SK-N-DZ (cell line): ENCODE measurements around the gene DEFB119. TPM values are rescaled to one million over a fixed set of nuclear protein-coding genes. Genes with fewer than 3 reads are reported as not detected.
"Not testable (repeated sequence)": the region's sequence is repeated elsewhere in the genome, so short reads cannot be mapped to it uniquely, and the experiment has no call there.

ENCODE experiments used
- DNase-seq: peaks from one replicate; pipeline ENCODE4 v3.0.0-alpha.2; 2015; ENCODE audit warnings: low spot score
- polyA plus RNA-seq, 2 experiments: library from polyadenylated mRNA; depleted of rRNA; stranded (reverse); fragments of >200 nt; gene quantifications; 2 replicates each; pipeline ENCODE4 v1.2.3, GENCODE V29; 2014

Gene DEFB119
- not detected in 2 replicates for polyA plus RNA-seq (2014; cell fraction: cytosol; rRNA removed)
- polyA plus RNA-seq (2014; cell fraction: nucleus; rRNA removed), result not detected in 2 replicates

GRCh38 chr20:31390490-31390889 is at the start of gene DEFB119:
Gene DEFB119, minus strand, starts transcription at chr20:31390590. Its CDS starts 107 bp downstream, at chr20:31390483.
- no peak for DNase-seq

GRCh38 chr20:31430568-31431115 is 40.3 kb upstream of the DEFB119 start:
- no peak for DNase-seq

- not testable (repeated sequence) for DNase-seq
Observed at GRCh38 chr20:31427576-31427975, 37.2 kb upstream of the DEFB119 start.

GRCh38 chr20:31426891-31427551 is 36.6 kb upstream of the DEFB119 start:
- not testable (repeated sequence) for DNase-seq

- no peak for DNase-seq
Observed at GRCh38 chr20:31425797-31426196, 35.4 kb upstream of the DEFB119 start.

GRCh38 chr20:31418307-31418706 is 27.9 kb upstream of the DEFB119 start:
- no peak for DNase-seq

GRCh38 chr20:31415653-31416052 is 25.3 kb upstream of the DEFB119 start:
- DNase-seq, result no peak

GRCh38 chr20:31414381-31414780 is 24.0 kb upstream of the DEFB119 start:
- DNase-seq, result no peak

GRCh38 chr20:31410011-31410410 is 19.6 kb upstream of the DEFB119 start:
- no peak for DNase-seq

- DNase-seq, result no peak
Observed at GRCh38 chr20:31406115-31406514, 15.7 kb upstream of the DEFB119 start, which contains the start of gene DEFB121. Gene DEFB121, minus strand, starts transcription at chr20:31406215. Its CDS starts 63 bp downstream, at chr20:31406152.

- no peak for DNase-seq
Observed at GRCh38 chr20:31403886-31404285, 13.5 kb upstream of the DEFB119 start.

- no peak for DNase-seq
Observed at GRCh38 chr20:31394900-31395299, 4.5 kb upstream of the DEFB119 start.

GRCh38 chr20:31392836-31393235 is 2.4 kb upstream of the DEFB119 start:
- DNase-seq, result no peak

GRCh38 chr20:31374346-31374745 is 16.0 kb downstream of the DEFB119 start:
- no peak for DNase-seq

- no peak for DNase-seq
Observed at GRCh38 chr20:31368301-31368700, 22.1 kb downstream of the DEFB119 start, which contains the start of gene DEFB118. Gene DEFB118, plus strand, starts transcription at chr20:31368601. Its CDS starts 50 bp downstream, at chr20:31368651.

- not testable (repeated sequence) for DNase-seq
Observed at GRCh38 chr20:31364272-31364671, 26.1 kb downstream of the DEFB119 start.

- DNase-seq, result no peak
Observed at GRCh38 chr20:31363295-31363694, 27.1 kb downstream of the DEFB119 start.

GRCh38 chr20:31355981-31356380 is 34.4 kb downstream of the DEFB119 start:
- DNase-seq, result no peak

- no peak for DNase-seq
Observed at GRCh38 chr20:31341470-31341869, 48.9 kb downstream of the DEFB119 start.

GRCh38 chr20:31330893-31331292 is 59.5 kb downstream of the DEFB119 start:
- no peak for DNase-seq
